Suppressor macrophage treated with lipopolysaccharide for 1 hour (primary cell): ENCODE results near the gene SYT17.
"Not testable (repeated sequence)": the region's sequence is repeated elsewhere in the genome, so short reads cannot be mapped to it uniquely, and the experiment has no call there.

Experiments used
- DNase-seq, 3 donors: peaks; one replicate each; pipeline ENCODE4 v3.0.0-alpha.2; 2020 to 2022

SYT17 gene

GRCh38 chr16:19174478-19174877 is 6.4 kb downstream of the SYT17 start:
- DNase-seq, result no peak

DNA sequence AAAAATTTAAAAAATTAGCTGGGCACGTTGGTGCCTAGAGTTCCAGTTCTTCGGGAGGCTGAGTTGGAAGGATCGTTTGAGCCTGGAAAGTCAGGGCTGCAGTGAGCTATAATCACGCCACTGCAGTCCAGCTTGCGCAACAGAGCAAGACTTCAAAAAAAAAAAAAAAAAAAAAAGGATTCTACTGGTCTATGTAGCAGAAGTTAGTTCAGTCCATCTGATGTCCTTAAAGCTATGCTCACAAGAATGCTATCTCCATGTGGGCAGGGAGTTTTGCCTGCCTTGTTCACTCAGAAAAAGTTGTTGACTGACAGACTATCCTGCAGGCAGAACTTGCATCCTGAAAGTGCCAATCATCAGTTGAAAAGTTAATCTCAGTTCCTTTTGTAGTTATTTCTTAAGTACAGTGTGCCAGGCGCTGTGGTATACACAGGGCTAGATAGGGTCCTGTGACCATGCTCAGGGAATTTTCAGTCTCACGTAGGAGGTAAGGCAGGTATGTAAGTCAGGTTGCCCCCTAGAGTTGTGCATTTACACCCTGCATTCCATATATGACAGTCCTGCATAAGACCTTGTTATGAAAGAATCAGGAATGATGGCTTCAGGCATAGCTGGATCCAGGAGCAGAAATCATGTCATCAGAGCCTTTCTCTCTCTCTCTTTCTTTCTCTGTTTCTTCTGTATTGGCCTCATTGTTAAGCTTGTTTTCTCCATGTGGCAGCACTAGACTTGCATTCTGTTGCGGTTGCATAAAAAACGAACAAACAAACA is 7.6 kb downstream of the SYT17 start:
- DNase-seq, result peak; percentile 66 to 77 (median 75)

- peak in 2 of 3 donors; percentile 10 to 12 for DNase-seq
These were observed 9.2 kb downstream of the SYT17 start for GRCh38 chr16:19177111-19177739.

GRCh38 chr16:19179546-19180490 is 11.8 kb downstream of the SYT17 start:
- peak; percentile 93 to 95 (median 95) for DNase-seq

DNA sequence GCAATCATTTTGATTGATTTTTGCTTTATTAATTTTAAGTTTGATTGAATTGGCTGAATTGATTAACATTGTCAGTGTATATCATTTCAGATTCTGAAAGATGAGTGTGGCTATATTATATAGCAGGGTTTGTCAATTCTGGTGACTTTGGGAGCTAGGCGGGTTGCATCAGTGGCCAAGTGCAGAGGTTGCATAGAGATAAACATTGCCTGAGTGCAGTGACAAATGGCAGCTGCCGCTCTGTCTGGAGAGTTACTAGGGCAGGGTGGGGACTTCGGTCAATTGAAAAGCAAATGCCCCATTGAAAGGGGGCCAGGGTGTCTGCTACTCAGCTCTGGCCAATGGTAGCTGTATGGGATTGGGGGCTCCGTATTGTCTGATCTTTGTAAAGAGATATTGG is 12.7 kb downstream of the SYT17 start:
- DNase-seq, result no peak

GRCh38 chr16:19182481-19182880 is 14.4 kb downstream of the SYT17 start:
- no peak for DNase-seq

GRCh38 chr16:19183187-19183586 is 15.1 kb downstream of the SYT17 start:
- no peak for DNase-seq

GRCh38 chr16:19184823-19185509 is 16.9 kb downstream of the SYT17 start:
- peak in 1 of 3 donors; percentile 40 for DNase-seq

- DNase-seq, result no peak
These were observed 17.4 kb downstream of the SYT17 start for GRCh38 chr16:19185510-19185851.

DNA sequence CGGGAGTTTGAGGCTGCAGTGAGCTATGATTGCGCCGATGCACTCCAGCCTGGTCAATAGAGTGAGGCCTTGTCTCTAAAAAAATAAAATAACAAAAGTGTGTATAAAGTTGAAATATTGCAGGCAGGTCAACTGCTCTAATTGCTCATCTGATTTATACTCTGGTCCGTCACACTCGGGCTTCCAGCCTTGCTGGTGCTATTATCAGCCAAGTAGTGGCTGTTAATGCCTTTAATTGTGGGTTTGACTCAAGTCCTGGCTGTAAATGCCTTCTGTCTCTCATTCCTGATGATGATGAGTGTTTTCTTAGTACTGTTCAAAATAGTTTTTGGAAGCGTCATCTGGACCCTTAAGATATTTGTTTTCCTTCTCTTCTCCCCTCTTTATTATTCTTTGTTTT is 18.4 kb downstream of the SYT17 start:
- DNase-seq, result no peak

DNA sequence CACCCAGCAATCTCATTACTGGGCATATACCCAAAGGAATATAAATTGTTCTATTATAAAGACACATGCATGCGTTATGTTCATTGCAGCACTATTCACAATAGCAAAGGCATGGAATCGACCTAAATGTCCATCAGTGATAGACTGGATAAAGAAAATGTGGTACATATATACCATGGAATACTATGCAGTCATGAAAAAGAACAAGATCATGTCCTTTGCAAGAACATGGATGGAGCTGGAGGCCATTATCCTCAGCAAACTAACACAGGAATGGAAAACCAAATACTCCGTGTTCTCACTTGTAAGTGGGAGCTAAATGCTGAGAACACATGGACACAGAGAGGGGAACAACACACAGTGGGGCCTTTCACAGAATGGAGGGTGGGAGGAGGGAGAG is 19.9 kb downstream of the SYT17 start:
- not testable (repeated sequence) for DNase-seq

GRCh38 chr16:19188406-19188805 is 20.4 kb downstream of the SYT17 start:
- no peak for DNase-seq

GRCh38 chr16:19192865-19193264 is 24.8 kb downstream of the SYT17 start:
- DNase-seq, result no peak

- DNase-seq, result no peak
These were observed 28.8 kb downstream of the SYT17 start for GRCh38 chr16:19196871-19197270.

- DNase-seq, result no peak
These were observed 35.4 kb downstream of the SYT17 start for GRCh38 chr16:19203374-19203966.

- peak; percentile 81 to 95 (median 93) for DNase-seq
These were observed 42.4 kb downstream of the SYT17 start for GRCh38 chr16:19210280-19210924.

GRCh38 chr16:19210968-19211367 is 42.9 kb downstream of the SYT17 start:
- DNase-seq, result peak; percentile 28 to 54 (median 37)

GRCh38 chr16:19212059-19212458 is 44.0 kb downstream of the SYT17 start:
- no peak for DNase-seq

DNA sequence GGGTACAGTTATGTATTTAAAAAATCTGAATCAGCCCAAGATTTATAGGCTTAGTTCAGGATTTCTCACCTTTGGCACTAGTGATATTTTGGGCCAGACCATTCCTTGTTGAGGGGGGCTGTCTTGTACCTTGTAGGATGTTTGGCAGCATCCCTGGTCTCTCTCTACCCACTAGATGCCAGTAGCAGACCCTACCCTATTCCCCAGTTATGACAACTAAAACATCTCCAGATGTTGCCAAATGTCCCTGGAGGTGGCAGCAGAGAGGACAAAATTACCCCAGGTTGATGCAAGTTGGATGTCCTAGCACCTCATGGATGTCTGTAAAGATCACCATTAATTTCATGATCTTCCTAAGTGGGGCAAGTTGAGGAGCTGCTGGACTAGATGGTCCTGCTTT is 45.8 kb downstream of the SYT17 start:
- no peak for DNase-seq

- no peak for DNase-seq
These were observed 47.7 kb downstream of the SYT17 start for GRCh38 chr16:19215705-19216104.

DNA sequence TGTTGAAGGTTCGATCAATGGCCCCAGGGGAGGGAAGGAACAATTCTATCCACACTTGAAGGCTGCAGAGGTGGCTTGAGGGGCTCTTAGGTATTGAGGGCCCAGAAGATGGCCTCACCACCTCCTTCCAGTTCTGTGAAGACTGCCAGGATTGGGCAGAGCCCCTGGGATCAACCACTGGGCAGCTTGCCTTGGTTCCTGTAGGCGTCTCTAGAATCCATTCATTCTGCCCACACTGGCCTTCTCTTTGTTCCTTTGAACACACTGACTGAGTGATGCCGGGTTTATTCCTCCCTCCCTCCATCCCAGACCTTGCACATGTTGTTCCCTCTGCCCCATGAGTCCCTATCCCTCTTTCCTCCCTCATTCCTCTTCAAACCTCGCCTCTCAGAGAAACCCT is 50.5 kb downstream of the SYT17 start:
- DNase-seq, result no peak

GRCh38 chr16:19219836-19220235 is 51.8 kb downstream of the SYT17 start:
- no peak for DNase-seq
